Right atrium auricular region (tissue), 2 donors: ENCODE results near the gene CLIP2. TPM values are rescaled to one million over a fixed set of nuclear protein-coding genes. Genes with fewer than 3 reads are reported as not detected.
"Not testable (repeated sequence)": the region's sequence is repeated elsewhere in the genome, so short reads cannot be mapped to it uniquely, and the experiment has no call there.

Experiments
- DNase-seq: peaks from one replicate; pipeline ENCODE4 v3.0.0-alpha.2; 2019; ENCODE audit warnings: low spot score
- H3K27ac ChIP-seq, 2 donors: fragments of 200-600 bp; sonication (generic); 1 replicate in 1 of 2; 2 replicates in 1 of 2; pipeline ENCODE4 v1.5.1; 2016 to 2019
- H3K27me3 ChIP-seq, 2 donors: fragments of 200-600 bp; sonication (generic); one replicate each; pipeline versions ENCODE4 v1.5.1 to v1.6.0; 2017 to 2019
- H3K36me3 ChIP-seq: fragments of 200-600 bp; sonication (generic); one replicate; pipeline ENCODE4 v1.5.1; 2016
- H3K4me1 ChIP-seq, 2 donors: fragments of 200-600 bp; sonication (generic); one replicate each; pipeline versions ENCODE4 v1.5.1 to v1.6.0; 2017 to 2019
- H3K4me3 ChIP-seq, 2 donors: fragments of 200-600 bp; sonication (generic); 1 replicate in 1 of 2; 2 replicates in 1 of 2; pipeline ENCODE4 v1.5.1; 2017 to 2019; ENCODE audit warnings: mild to moderate bottlenecking in 1 of 2, moderate library complexity in 1 of 2
- H3K9me3 ChIP-seq, 2 donors: fragments of 200-600 bp; sonication (generic); one replicate each; pipeline ENCODE4 v1.5.1; 2019
- total RNA-seq, 2 donors: library from RNA; depleted of rRNA; stranded (reverse); fragments of >200 nt; gene quantifications; one replicate each; pipeline ENCODE4 v1.1.0, GENCODE V29; 2016
- TF ChIP-seq, protein P1 (sequence below), 2 donors: fragments of 200-600 bp; sonication (generic); IDR thresholded peaks; one replicate each; pipeline ENCODE4 v1.5.1; 2019; ENCODE audit warnings: antibody characterized with exemption in 2 of 2

Gene CLIP2
- total RNA-seq, 2 donors from 2014 or later: 9.5 to 12.1 TPM

DNA sequence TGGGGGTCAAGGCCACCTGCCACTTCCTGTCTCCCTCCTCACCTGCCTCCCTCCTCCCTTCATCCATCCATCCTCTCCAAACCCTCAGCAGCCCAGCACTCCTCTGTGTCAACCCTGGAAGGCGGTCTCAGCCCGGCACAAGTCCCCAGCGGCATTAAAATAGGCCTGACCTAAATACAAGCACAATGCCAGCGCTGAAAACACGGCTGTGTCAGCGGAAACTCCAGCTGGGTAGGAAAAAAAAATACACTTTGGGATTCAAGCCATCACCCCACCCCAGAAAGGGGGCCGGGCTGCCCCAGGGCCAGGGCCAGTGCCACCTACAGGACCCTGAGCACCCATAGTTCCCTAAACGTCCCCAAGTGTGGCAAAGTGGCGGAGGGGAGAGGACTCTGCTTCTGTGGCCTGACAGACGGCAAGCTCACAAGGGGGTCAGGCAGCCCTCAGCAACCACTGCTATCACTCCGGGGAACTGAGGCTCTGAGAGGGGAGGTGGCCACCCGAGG, 141.8 kb downstream of the CLIP2 start:
- DNase-seq: no peak
- TF ChIP-seq, protein P1, sequence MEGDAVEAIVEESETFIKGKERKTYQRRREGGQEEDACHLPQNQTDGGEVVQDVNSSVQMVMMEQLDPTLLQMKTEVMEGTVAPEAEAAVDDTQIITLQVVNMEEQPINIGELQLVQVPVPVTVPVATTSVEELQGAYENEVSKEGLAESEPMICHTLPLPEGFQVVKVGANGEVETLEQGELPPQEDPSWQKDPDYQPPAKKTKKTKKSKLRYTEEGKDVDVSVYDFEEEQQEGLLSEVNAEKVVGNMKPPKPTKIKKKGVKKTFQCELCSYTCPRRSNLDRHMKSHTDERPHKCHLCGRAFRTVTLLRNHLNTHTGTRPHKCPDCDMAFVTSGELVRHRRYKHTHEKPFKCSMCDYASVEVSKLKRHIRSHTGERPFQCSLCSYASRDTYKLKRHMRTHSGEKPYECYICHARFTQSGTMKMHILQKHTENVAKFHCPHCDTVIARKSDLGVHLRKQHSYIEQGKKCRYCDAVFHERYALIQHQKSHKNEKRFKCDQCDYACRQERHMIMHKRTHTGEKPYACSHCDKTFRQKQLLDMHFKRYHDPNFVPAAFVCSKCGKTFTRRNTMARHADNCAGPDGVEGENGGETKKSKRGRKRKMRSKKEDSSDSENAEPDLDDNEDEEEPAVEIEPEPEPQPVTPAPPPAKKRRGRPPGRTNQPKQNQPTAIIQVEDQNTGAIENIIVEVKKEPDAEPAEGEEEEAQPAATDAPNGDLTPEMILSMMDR (IDR thresholded peaks at IDR 0.05): no peak
- no peak overlapping the region for H3K27ac ChIP-seq
- H3K4me3 ChIP-seq: no peak overlapping the region
- no peaks in the 10 kb centered on the region for H3K27me3 ChIP-seq
- H3K9me3 ChIP-seq: no peaks in the 10 kb centered on the region
- no peaks in the 10 kb centered on the region for H3K4me1 ChIP-seq
- H3K36me3 ChIP-seq: no peaks in the 10 kb centered on the region

DNA sequence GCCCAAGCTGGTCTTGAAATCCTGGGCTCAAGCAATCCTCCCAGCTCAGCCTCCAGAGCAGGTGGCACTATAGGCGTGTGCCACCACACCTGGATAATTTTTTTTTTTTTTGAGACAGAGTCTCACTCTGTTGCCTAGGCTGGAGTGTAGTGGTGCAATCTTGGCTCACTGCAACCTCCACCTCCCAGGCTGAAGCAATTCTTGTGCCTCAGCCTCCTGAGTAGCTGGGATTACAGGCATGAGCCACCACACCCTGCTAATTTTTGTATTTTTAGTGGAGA, 148.0 kb downstream of the CLIP2 start:
- H3K9me3 ChIP-seq, H3K4me3 ChIP-seq, DNase-seq, H3K27me3 ChIP-seq, H3K36me3 ChIP-seq, H3K27ac ChIP-seq, H3K4me1 ChIP-seq: not testable (repeated sequence)

DNA sequence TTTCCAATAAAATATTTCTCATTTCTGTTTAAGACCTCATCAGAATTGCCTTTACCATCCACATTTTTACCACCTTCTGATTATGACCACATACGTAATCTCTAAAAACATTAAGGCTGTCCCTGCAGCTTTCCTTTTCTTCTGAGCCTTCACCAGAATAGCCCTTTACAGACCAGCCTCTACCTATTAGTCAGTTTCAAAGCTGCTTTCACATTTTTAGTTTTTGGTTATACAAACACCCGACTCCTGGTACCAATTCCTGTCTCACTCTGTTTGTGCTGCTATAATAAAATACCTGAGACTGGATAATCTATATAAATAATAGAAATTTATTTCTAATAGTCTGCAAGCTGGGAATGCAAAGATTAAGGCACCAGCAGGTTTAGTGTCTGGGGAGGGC, 149.1 kb downstream of the CLIP2 start:
- no peak overlapping the region for H3K27ac ChIP-seq
- H3K27me3 ChIP-seq: no peaks in the 10 kb centered on the region
- TF ChIP-seq, protein P1 (IDR thresholded peaks at IDR 0.05): no peak
- H3K36me3 ChIP-seq: no peaks in the 10 kb centered on the region
- no peak overlapping the region for H3K4me3 ChIP-seq
- peaks cover 0 to 10% of the 10 kb centered on the region in 2 donors for H3K9me3 ChIP-seq
- no peak for DNase-seq
- no peaks in the 10 kb centered on the region for H3K4me1 ChIP-seq

DNA sequence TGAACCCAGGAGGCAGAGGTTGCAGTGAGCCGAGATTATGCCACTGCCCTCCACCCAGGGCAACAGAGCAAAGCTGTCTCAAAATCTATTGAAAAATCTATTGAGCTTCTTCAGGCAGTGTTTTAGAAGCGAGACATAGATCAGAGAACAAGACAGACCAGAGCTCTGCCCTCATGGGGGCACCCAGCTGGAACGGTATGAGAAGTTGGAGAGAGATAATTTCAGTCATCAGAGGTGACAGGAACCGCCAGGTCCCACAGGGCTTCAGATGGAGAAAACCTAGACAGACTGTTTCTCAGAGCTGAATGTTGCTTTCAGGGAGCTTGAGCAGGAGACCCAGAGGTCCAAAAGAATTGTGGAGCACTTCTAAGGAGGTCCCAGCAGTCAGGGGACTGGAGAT, 150.3 kb downstream of the CLIP2 start:
- no peaks in the 10 kb centered on the region for H3K27me3 ChIP-seq
- no peak overlapping the region for H3K27ac ChIP-seq
- H3K4me1 ChIP-seq: no peaks in the 10 kb centered on the region
- TF ChIP-seq, protein P1 (IDR thresholded peaks at IDR 0.05): no peak
- no peak for DNase-seq
- peaks cover 0 to 10% of the 10 kb centered on the region in 2 donors for H3K9me3 ChIP-seq
- H3K4me3 ChIP-seq: no peak overlapping the region
- no peaks in the 10 kb centered on the region for H3K36me3 ChIP-seq

DNA sequence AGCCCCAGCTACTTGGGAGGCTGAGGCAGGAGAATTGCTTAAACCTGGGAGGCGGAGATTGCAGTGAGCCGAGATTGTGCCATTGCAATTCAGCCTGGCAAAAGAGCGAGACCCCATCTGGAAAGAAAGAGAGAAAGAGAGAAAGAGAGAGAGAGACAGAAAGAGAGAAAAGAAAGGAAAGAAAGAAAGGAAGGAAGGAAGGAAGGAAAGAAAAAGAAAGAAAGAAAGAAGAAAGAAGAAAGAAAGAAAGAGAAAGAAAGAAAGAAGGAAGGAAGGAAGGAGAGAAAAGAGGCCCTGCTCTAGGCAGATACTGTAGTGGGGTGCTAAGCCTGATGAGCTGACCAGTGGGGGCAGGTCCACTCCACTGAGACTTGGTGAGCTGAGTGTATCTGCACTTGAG, 150.9 kb downstream of the CLIP2 start:
- not testable (repeated sequence) for H3K36me3 ChIP-seq, H3K4me3 ChIP-seq, H3K27ac ChIP-seq, DNase-seq, H3K27me3 ChIP-seq, H3K4me1 ChIP-seq, H3K9me3 ChIP-seq

DNA sequence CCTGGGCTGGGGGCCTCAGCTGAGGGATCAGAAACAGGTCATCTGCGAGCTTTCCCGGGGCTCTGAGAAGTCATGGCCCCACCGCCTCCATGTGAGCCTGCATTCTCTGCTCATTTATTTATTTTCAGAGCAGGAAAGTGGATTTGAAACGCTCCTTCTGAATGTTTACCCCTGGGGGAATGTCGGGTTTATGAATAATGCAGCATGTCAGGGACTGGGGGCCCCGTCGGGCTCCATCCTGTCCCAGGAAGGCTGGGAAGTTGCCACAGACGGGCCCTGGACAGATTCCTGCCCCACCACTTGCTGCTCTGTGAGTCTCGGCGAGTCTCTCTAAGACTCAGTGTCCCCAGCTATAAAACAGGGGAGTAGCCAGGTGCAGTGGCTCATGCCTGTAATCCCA, 152.6 kb downstream of the CLIP2 start:
- TF ChIP-seq, protein P1 (IDR thresholded peaks at IDR 0.05): no peak
- Histone ChIP-seq H3K36me3 (no peaks in the 10 kb centered on the region), H3K4me1 (no peaks in the 10 kb centered on the region), H3K27me3 (no peaks in the 10 kb centered on the region), H3K4me3 (no peak overlapping the region), H3K9me3 (peaks cover 0 to 10% of the 10 kb centered on the region in 2 donors), H3K27ac (no peak overlapping the region)
- DNase-seq: no peak

DNA sequence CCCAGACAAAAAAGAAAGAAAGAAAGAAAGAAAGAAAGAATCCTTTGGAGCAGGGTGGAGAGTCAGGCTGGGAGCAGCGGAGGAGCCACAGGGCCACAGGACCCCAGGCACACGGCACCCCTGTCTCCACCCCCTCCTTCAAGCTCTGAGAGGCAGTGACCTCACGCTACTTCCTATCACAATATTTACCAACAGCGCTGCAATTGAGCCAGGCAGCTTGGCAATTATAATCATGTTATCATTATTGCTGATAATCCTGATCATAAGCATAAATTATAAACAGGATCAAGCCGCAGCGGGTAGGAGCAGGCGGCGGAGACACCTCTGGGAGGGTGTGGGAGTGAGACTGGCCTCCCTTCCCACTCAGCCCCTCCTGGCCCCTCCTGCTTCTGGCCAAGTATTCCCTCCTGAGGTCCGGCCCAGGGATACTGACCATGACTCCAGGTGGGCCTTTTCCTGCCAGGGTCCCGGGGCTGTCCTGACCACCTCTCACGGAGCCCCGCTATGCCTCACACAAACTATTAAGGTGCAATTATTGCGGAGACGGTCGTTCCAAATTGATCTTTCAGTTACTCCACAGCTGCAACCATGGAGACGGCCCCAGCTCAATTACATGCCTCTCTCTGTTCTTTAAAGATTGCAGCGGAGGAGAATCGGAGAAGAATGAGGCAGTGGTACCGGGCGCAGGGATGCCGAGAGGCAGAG, 154.5 kb downstream of the CLIP2 start:
- Histone ChIP-seq H3K27ac (no peak overlapping the region), H3K4me1 (no peaks in the 10 kb centered on the region), H3K27me3 (no peaks in the 10 kb centered on the region), H3K9me3 (peaks cover 0 to under 1% of the 10 kb centered on the region in 2 donors), H3K36me3 (no peaks in the 10 kb centered on the region), H3K4me3 (no peak overlapping the region)
- no peak for DNase-seq
- TF ChIP-seq, protein P1 (IDR thresholded peaks at IDR 0.05): no peak
